NCI-H1417 treated with DMSO at 0.1 percent for 48 hours (cell line): ENCODE data around the gene DYDC2.
"Not testable (repeated sequence)": the region's sequence is repeated elsewhere in the genome, so short reads cannot be mapped to it uniquely, and the experiment has no call there.

Experiments
- DNase-seq: peaks from one replicate; lab custom pipeline; 2025; lab: John Stamatoyannopoulos, UW

DYDC2 gene

GRCh38 chr10:80356563-80356988, at the start of gene DYDC2, which contains the start of gene DYDC1:
DYDC2 (plus strand) TSS chr10:80356781; CDS start chr10:80362444, 5,663 bp downstream.
DYDC1 (minus strand) TSS chr10:80356755; CDS start chr10:80352601, 4,154 bp downstream.
- DNase-seq, result peak; percentile 29

GRCh38 chr10:80313523-80313922, 43.1 kb upstream of the DYDC2 start:
- no peak for DNase-seq

GRCh38 chr10:80315391-80315790, 41.2 kb upstream of the DYDC2 start:
- DNase-seq, result no peak

GRCh38 chr10:80318742-80319141, 37.8 kb upstream of the DYDC2 start:
- DNase-seq, result no peak

- no peak for DNase-seq
Observed at GRCh38 chr10:80319318-80319717, 37.3 kb upstream of the DYDC2 start.

GRCh38 chr10:80319725-80320290, 36.8 kb upstream of the DYDC2 start:
- no peak for DNase-seq

GRCh38 chr10:80320377-80320776, 36.2 kb upstream of the DYDC2 start:
- DNase-seq, result no peak

GRCh38 chr10:80321183-80321582, 35.4 kb upstream of the DYDC2 start:
- DNase-seq, result no peak

GRCh38 chr10:80322158-80322557, 34.4 kb upstream of the DYDC2 start:
- no peak for DNase-seq

GRCh38 chr10:80322711-80323110, 33.9 kb upstream of the DYDC2 start:
- DNase-seq, result no peak

GRCh38 chr10:80323311-80323710, 33.3 kb upstream of the DYDC2 start:
- no peak for DNase-seq

GRCh38 chr10:80324086-80324485, 32.5 kb upstream of the DYDC2 start:
- no peak for DNase-seq

GRCh38 chr10:80324891-80325364, 31.7 kb upstream of the DYDC2 start:
- DNase-seq, result no peak

GRCh38 chr10:80333983-80334382, 22.6 kb upstream of the DYDC2 start:
- no peak for DNase-seq

- DNase-seq, result no peak
Observed at GRCh38 chr10:80344276-80344675, 12.3 kb upstream of the DYDC2 start.

- no peak for DNase-seq
Observed at GRCh38 chr10:80344912-80345311, 11.7 kb upstream of the DYDC2 start.

GRCh38 chr10:80350251-80350650, 6.3 kb upstream of the DYDC2 start:
- no peak for DNase-seq

- no peak for DNase-seq
Observed at GRCh38 chr10:80351220-80351619, 5.4 kb upstream of the DYDC2 start.

- peak; percentile 9 for DNase-seq
Observed at GRCh38 chr10:80356989-80357850, 639 bp downstream of the DYDC2 start.

GRCh38 chr10:80357851-80358125, 1.2 kb downstream of the DYDC2 start:
- DNase-seq, result no peak

GRCh38 chr10:80358925-80359324, 2.3 kb downstream of the DYDC2 start:
- DNase-seq, result not testable (repeated sequence)

GRCh38 chr10:80359644-80360043, 3.1 kb downstream of the DYDC2 start:
- DNase-seq, result no peak

- DNase-seq, result no peak
Observed at GRCh38 chr10:80365510-80365909, 8.9 kb downstream of the DYDC2 start.

- DNase-seq, result no peak
Observed at GRCh38 chr10:80371467-80371866, 14.9 kb downstream of the DYDC2 start.
